HepG2 (cell line): ENCODE data around the gene TMEM132E.

Experiments
- DNMT3B ChIP-seq: conservative IDR thresholded peaks from 2 replicates; pipeline ENCODE4 v1.6.1; 2016; ENCODE audit warnings: missing biosample characterization, control low read depth
- MLX ChIP-seq: IDR thresholded peaks from 2 replicates; pipeline ENCODE4 v1.6.1; 2016

- no peak for TF ChIP-seq DNMT3B (CRISPR knock-in tag)
- no peak for TF ChIP-seq MLX (CRISPR knock-in tag)
These were observed 74.1 kb downstream of the TMEM132E start for GRCh38 chr17:34653511-34653910.
